ENCODE data around the gene LHPP.

DNA sequence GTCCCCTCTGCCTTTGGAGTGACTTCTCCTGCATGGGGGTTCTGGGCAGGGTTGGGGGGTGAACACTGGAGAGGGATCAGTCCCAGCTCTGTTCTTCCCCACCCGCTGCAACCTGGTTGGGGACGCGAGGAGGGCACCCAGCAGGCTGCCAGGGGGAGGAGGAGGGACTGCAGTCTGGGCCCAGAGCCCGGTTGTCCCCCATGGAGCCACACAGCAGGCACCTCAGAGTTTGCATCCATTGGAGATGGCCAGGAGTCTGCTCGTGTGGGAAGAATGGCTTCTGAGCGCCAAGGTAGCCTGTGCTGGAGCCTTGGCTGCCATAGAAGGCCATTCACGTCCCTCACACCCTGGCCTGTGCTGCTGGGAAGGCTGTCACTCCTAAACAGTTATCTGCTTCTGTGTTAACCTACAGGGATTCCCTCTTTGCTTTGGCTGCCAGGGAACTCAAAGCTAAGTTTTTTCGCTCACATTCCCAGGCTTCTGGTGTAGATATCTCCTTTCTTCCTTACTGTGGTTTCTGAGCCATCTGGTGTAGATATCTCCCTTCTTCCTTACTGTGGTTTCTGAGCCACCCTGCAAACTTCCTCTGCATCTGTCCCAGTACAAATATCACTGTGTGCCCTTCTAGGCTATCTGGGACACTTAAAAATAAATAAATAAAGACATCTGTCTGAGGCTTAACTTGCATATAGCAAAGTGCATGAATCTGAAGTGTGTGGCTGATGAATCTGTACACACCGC, 133.7 kb downstream of the LHPP start:
- no peak for TF ChIP-seq EZH2phosphoT487 (IDR thresholded peaks at IDR 0.05; ENCODE audit: borderline replicate concordance, low read length)
- TF ChIP-seq, protein P1, sequence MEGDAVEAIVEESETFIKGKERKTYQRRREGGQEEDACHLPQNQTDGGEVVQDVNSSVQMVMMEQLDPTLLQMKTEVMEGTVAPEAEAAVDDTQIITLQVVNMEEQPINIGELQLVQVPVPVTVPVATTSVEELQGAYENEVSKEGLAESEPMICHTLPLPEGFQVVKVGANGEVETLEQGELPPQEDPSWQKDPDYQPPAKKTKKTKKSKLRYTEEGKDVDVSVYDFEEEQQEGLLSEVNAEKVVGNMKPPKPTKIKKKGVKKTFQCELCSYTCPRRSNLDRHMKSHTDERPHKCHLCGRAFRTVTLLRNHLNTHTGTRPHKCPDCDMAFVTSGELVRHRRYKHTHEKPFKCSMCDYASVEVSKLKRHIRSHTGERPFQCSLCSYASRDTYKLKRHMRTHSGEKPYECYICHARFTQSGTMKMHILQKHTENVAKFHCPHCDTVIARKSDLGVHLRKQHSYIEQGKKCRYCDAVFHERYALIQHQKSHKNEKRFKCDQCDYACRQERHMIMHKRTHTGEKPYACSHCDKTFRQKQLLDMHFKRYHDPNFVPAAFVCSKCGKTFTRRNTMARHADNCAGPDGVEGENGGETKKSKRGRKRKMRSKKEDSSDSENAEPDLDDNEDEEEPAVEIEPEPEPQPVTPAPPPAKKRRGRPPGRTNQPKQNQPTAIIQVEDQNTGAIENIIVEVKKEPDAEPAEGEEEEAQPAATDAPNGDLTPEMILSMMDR (conservative IDR thresholded peaks at IDR 0.05; ENCODE audit: low read depth, low read length) = no peak
- no peak for TF ChIP-seq EZH2 (IDR thresholded peaks at IDR 0.05; ENCODE audit: low read length, unreplicated experiment)
